Measurements from ENCODE around the gene TENM4.

The TENM4 gene

GRCh38 chr11:79119491-79120284 lies 321.1 kb downstream of the TENM4 start:
- DNase-seq (ENCODE audit: low spot score) = no peak

GRCh38 chr11:79117488-79117887 lies 323.3 kb downstream of the TENM4 start:
- DNase-seq (ENCODE audit: low spot score) = no peak

DNA sequence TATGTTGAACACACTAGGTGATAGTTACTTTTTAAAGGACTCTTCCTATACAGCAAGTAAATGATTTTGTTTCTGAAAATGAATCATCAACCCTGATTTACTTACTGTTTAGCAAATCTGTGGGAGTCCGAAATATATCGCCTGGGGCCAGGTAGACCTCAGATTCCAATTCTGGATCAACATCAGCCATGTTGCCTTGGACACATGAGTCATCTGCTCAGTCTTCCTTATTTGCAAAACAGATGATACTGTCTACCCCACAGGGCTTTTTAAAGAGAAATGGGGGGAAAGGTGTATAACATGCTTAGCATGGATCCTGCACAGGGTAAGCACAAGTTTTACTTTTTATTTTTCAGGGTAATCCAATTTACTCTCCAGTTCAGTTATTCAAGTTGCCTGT lies 324.2 kb downstream of the TENM4 start:
- no peak for DNase-seq (ENCODE audit: low spot score)

- DNase-seq (ENCODE audit: low spot score) = no peak
Observed at GRCh38 chr11:79113054-79113690, 327.7 kb downstream of the TENM4 start.

GRCh38 chr11:79110796-79111195 lies 330.0 kb downstream of the TENM4 start:
- DNase-seq (ENCODE audit: low spot score) = no peak

GRCh38 chr11:79110321-79110720 lies 330.5 kb downstream of the TENM4 start:
- no peak for DNase-seq (ENCODE audit: low spot score)

- no peak for DNase-seq (ENCODE audit: low spot score)
Observed at GRCh38 chr11:79108851-79109250, 332.0 kb downstream of the TENM4 start.

- DNase-seq (ENCODE audit: low spot score) = no peak
Observed at GRCh38 chr11:79102840-79103239, 338.0 kb downstream of the TENM4 start.

GRCh38 chr11:79101656-79102055 lies 339.2 kb downstream of the TENM4 start:
- no peak for DNase-seq (ENCODE audit: low spot score)

DNA sequence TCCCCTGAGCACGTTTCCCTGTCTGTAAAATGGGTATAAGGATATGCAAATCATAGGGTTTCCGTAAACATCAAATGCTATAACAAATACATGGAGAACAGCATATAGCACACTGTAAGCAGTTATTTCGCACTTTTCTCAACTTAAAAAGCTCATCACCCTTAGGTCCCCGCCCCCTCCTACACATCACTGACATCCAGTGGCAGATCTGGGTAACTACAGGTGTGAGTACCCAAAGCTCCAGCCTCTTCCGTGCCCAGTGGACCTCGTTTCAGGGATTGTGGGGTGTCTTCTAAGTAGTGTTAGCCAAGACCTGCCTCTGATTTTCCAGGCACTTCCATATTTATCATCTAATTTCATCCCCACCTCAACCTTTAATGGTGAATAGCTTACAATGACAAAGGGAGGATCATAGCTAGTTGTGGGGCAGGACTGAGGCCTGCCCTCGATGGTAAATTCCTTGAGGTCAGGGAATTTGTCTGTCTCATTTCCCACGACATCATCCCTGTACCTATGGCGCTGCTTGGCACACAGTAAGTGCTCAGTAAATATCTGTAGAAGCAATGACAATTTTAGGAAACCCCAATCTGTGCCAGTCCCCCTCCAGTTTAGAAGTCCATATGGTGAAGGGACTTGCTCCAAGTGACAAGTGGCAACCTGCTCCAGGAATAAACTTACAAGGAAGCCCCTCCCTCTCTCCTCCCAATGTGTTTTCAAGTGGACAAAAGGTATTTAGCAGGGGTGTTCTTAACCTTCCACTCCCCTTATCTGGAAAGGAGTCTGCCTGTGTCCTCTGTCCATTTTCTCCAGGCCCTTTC lies 340.5 kb downstream of the TENM4 start:
- peak; percentile 82 for DNase-seq (ENCODE audit: low spot score)

DNA sequence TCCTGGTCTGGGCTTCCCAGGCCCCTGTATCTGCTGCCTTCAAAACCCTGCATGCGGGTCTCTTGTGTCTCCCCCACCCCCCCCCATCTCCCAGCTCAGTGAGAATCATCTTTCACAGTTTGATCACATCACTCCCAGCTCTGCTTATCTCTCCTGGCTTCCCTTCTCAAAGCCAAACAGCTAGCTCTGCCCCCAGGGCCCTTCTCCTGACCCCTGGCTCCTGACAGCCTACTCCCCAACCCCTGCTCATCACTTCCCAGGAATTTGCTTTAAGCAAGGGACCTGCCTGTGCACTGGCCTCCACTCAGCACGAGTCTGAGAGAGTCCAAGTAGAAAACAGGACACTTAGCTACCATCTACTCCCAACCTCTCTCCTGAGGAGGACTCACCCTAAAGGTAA lies 342.7 kb downstream of the TENM4 start:
- DNase-seq (ENCODE audit: low spot score) = no peak

GRCh38 chr11:79097246-79097875 lies 343.5 kb downstream of the TENM4 start:
- DNase-seq (ENCODE audit: low spot score) = no peak

DNA sequence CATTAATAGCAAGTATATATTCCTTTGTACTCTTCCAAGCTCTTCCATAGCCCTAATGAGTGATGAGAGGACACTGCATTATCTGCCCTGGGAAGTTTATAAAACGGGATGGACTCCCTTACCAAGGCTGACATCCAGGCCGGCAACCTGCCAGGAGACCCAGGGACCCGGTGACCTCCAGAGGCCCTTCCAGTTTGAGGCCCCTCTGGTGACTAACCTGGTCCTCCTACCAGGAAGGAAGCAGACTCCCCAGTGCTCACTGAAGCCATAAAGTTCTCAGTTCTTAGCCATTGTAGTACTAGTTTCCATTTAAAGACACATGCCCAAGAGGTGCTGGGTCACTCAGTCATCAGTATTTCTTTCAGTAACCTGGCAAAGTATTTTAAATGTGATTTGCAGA lies 345.4 kb downstream of the TENM4 start:
- no peak for DNase-seq (ENCODE audit: low spot score)

DNA sequence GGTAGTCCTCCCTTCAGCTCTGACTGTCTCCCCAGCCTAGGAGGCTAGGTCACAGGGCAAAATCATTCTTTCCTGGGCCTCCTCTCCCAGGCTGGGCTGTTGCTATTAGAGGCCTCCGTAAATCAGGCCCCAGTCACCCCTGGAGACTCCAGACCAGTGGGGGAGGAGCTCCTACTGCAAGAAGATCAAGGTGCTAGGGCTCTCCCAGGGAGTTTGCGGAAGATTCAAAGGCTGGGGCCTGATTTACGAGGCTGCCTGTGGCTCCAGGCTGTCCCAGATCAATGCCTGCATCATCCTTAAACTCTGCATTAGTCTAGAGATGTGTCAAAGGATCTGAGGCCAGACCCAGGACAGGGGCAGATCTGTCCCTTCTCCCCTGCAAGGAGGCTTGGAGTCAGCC lies 346.2 kb downstream of the TENM4 start:
- DNase-seq (ENCODE audit: low spot score) = no peak

DNA sequence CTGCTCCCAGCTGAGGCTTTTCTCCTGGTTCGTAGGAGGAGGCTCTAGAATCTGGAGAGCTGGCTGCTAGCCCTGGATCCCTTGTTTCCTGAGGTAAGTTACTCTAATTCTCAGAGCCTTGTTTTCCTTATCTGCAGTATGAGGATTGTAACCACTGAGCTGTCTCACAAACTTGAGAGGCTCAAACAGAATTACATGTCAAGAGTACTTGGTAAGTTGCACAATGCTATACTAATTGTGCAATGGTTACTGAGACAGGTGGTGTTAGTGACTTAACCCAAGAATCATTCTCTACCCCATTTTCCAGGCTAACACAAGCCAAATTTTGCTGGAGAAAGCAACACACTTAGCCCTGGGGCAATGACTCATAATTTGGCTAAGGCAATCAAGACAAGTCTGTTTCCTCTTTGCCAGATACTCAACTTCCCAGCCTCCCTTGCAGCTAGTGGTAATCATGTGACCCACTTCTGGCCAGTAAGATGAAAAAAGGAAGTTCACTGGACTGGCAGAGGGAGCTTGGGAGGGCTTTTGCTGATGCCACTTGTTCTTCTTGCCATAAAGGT lies 348.0 kb downstream of the TENM4 start:
- DNase-seq (ENCODE audit: low spot score) = peak; percentile 87

DNA sequence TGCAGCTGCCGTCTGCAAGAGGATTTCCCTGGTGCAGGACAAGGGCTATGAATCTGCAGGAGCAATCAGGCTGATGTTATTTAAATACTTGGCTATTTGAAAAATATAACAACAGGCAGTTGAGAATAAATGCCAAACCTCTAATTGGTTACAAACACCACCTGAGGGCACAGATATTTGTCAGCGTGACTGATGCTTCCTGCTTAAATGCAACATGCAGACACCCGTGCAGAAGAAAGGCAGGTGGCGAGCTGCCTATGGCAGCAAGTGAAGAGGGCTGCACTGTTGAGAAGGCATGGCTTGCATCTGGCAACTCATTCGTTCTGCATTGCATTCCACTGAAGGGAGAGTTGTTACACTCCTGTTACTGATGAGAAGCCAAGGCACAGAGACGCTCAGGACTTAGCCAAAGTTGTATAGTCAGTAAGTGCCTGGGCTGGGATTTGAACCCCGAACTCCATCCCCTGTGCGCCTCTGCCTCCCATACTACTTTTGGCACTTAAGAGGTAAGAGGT lies 350.6 kb downstream of the TENM4 start:
- no peak for DNase-seq (ENCODE audit: low spot score)

- DNase-seq (ENCODE audit: low spot score) = no peak
Observed at GRCh38 chr11:79089601-79090000, 351.2 kb downstream of the TENM4 start.

- DNase-seq (ENCODE audit: low spot score) = no peak
Observed at GRCh38 chr11:79088967-79089366, 351.9 kb downstream of the TENM4 start.

DNA sequence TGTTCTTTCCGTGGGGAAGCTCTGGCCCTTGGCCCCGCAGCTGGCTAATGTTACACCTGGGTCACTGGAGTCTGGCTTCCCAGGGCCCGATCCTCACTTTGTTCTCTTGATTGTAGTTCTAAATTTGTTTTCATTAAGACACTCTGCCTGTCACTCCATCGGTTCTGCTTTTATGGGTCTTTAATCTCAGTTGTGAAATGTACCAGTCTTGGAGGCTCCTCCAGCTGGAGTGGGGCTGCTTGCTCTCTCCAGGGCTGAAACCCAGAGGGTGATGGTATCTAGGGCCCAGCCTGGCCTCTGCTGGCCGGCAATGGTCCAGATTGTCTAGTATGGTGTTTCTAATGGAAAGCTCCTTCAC lies 352.9 kb downstream of the TENM4 start:
- no peak for DNase-seq (ENCODE audit: low spot score)

DNA sequence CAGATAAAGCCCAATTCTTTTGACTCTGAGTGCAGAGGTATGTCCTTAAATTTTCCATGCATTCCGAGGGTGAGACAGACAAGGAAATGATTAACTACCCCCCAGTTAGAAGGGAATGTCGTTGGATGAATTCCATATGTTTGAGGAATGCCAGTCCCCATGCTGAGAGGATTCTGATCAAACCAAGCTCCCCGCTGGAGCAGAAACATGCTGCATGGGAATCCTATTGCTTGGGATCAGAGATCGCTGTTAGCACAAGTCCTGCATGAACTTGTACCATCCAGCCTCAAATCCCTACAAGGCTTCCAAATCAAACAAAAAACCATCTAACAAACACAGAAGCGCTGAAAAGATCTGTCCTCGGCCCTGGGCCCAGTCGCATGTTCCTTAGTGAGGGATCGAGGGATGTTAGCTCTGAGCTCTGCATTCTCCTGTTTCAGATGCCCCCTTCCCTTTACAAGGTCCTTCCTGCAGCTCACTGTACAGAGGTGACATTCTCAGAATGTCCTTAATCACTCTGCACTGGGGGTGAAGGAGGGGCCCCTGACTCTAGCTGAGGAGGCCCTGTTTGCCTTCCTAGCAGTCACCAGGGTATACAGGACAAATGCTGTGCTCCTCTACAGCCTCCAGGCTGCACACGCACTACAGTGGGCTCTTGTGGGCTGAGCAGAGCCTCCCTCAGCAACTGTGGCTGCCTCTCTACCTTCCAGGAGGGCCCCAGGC lies 353.4 kb downstream of the TENM4 start:
- no peak for DNase-seq (ENCODE audit: low spot score)

DNA sequence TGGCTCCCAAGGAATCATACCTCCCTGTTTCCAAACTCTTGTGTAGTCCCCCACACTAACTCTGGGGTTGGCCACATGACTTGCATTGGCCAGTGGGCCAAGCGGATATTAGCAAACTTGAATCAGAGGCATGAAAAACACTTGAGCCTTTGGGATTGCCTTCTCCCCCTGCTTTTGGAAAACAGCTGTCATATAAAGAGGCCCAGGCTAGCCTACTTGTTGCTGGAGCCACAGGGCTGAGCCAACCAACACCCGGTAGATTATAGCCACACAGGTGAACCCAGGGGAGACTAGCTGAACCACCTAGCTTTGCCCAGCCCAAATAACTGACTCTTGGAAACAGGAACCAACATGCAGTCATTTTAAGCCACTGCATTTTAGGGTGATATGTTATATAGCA lies 354.8 kb downstream of the TENM4 start:
- DNase-seq (ENCODE audit: low spot score) = no peak

Data from AG08396 (cell line).